DND-41 (cell line): ENCODE results near the gene DNASE2B.

Source experiments
- ATAC-seq: fragments of 200-7000 bp; cut with Tn5 transposase; 3 replicates; pipeline ENCODE4 v1.9.1; 2021; ENCODE audit warnings: low read depth; ENCODE audit not compliant: insufficient read depth
- DNase-seq: peaks from one replicate; pipeline ENCODE4 v3.0.0-alpha.2; 2020
- H2AFZ ChIP-seq: 2 replicates; pipeline ENCODE4 v1.6.0; 2012; ENCODE audit warnings: low read depth, low read length
- H3K27ac ChIP-seq: 2 replicates; pipeline ENCODE4 v1.5.1; 2012; ENCODE audit warnings: low read length, inconsistent platforms
- H3K27me3 ChIP-seq: fragments of 200-600 bp; sonication (generic); 2 replicates; pipeline ENCODE4 v1.6.0; 2012; ENCODE audit warnings: low read length, mild to moderate bottlenecking, inconsistent platforms; ENCODE audit not compliant: insufficient read depth, poor library complexity
- H3K36me3 ChIP-seq: 2 replicates; pipeline ENCODE4 v1.5.1; 2012; ENCODE audit warnings: low read length, inconsistent platforms; ENCODE audit not compliant: insufficient read depth
- H3K4me1 ChIP-seq: 2 replicates; pipeline ENCODE4 v1.5.1; 2012; ENCODE audit warnings: mild to moderate bottlenecking, low read length; ENCODE audit not compliant: insufficient read depth
- H3K4me2 ChIP-seq: 2 replicates; pipeline ENCODE4 v1.6.0; 2012; ENCODE audit warnings: mild to moderate bottlenecking, moderate library complexity, low read length, inconsistent platforms; ENCODE audit not compliant: insufficient read depth
- H3K4me3 ChIP-seq, 2 experiments: fragments of 200-600 bp in 1 of 2; shearing (Covaris generic) in 1 of 2; 2 replicates each; pipeline ENCODE4 v1.5.1; 2012 to 2016; ENCODE audit warnings: inconsistent platforms in 2 of 2, low read length in 2 of 2, mild to moderate bottlenecking in 2 of 2, low read depth in 1 of 2, moderate library complexity in 1 of 2
- H3K79me2 ChIP-seq: 2 replicates; pipeline ENCODE4 v1.6.0; 2012; ENCODE audit warnings: low read length, inconsistent platforms; ENCODE audit not compliant: insufficient read depth
- H3K9ac ChIP-seq: 2 replicates; pipeline ENCODE4 v1.6.0; 2012; ENCODE audit warnings: low read depth, mild to moderate bottlenecking, inconsistent platforms, low read length, moderate library complexity
- H3K9me3 ChIP-seq: 2 replicates; pipeline ENCODE4 v1.5.1; 2012; ENCODE audit warnings: low read length, moderate library complexity, mild to moderate bottlenecking, inconsistent platforms; ENCODE audit not compliant: insufficient read depth, severe bottlenecking
- H4K20me1 ChIP-seq: 2 replicates; pipeline ENCODE4 v1.6.0; 2012; ENCODE audit warnings: low read length; ENCODE audit not compliant: insufficient read depth
- EZH2 ChIP-seq: IDR thresholded peaks from 3 replicates; pipeline ENCODE4 v1.6.1; 2012; ENCODE audit warnings: borderline replicate concordance, low read depth, mild to moderate bottlenecking, moderate library complexity, low read length, inconsistent platforms; ENCODE audit not compliant: severe bottlenecking
- TF ChIP-seq, protein P1 (sequence below): IDR thresholded peaks from 2 replicates; pipeline ENCODE4 v1.5.1; 2012; ENCODE audit warnings: borderline replicate concordance, low read length, moderate library complexity, mild to moderate bottlenecking; ENCODE audit not compliant: poor library complexity, severe bottlenecking; ENCODE audit errors: extremely low read depth

The DNASE2B gene

DNA sequence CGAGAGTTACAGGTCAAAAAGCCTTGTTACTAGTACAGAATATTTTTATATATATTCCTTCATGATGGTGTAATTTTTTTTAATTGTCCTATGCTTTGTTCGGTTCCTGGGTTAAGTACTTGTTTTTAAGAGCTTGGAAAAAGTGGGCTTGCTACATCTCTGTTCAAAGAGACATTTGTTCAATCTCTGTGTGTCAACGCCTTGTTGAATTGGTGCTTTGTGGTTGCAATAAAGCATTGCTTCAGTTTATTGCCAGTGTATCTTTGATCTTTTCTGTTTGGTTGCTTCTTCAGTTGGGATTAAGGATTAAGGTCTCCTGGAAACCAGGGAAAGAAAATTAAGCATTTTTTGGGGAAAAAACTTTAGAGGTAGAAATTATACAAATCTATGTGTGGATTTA lies 47.7 kb upstream of the DNASE2B start:
- Histone ChIP-seq H4K20me1 (no peaks in the 10 kb centered on the region), H3K4me1 (no peaks in the 10 kb centered on the region), H3K27ac (no peak overlapping the region), H3K4me2 (no peak overlapping the region), H3K4me3 (no peak overlapping the region), H3K36me3 (no peaks in the 10 kb centered on the region), H3K9me3 (no peaks in the 10 kb centered on the region), H3K27me3 (no peaks in the 10 kb centered on the region), H2AFZ (no peak overlapping the region), H3K79me2 (no peaks in the 10 kb centered on the region), H3K9ac (no peak overlapping the region)
- no peak for TF ChIP-seq EZH2
- TF ChIP-seq, protein P1, sequence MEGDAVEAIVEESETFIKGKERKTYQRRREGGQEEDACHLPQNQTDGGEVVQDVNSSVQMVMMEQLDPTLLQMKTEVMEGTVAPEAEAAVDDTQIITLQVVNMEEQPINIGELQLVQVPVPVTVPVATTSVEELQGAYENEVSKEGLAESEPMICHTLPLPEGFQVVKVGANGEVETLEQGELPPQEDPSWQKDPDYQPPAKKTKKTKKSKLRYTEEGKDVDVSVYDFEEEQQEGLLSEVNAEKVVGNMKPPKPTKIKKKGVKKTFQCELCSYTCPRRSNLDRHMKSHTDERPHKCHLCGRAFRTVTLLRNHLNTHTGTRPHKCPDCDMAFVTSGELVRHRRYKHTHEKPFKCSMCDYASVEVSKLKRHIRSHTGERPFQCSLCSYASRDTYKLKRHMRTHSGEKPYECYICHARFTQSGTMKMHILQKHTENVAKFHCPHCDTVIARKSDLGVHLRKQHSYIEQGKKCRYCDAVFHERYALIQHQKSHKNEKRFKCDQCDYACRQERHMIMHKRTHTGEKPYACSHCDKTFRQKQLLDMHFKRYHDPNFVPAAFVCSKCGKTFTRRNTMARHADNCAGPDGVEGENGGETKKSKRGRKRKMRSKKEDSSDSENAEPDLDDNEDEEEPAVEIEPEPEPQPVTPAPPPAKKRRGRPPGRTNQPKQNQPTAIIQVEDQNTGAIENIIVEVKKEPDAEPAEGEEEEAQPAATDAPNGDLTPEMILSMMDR, result no peak
- DNase-seq (no peak), ATAC-seq (no peak)

DNA sequence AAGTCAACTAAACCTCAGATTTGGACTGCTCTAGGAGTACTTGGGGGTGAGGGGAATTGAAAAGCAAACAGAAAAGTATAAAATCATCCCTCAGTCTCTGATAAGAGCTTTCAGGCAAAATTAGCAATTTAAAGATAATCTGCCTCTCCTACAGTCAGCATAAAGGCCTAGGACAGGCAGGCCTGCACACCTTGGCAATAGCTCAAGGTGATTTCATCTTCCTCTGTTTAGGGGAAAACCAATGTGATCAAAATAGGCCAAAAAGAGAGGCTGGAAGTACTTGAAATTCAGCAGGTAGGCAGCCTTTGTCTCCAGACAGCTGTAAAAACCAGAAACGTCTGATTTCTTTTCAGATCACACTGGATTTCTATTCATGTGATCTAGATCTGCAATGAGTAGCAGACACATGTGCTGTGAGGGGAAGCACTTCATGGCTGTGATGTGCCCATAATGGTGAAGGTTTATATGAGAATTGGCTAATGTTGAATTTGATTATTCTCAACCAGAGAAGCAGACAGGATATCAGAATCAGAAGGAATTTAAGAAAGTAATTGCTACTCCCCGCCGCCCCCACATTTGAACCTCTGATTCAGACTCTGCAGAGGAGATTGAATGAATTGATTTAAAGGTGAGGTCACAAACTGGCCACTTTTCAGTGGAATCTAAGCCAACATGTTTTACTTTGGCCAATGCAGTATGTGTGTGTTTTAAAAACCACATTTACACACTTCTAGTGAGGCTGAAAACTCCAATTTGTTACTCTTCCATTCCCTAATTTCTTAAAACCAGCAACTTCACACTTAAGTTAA lies 45.8 kb upstream of the DNASE2B start:
- Histone ChIP-seq H3K4me3 (no peak overlapping the region), H3K9ac (no peak overlapping the region), H3K36me3 (no peaks in the 10 kb centered on the region), H3K9me3 (no peaks in the 10 kb centered on the region), H3K4me1 (no peaks in the 10 kb centered on the region), H3K4me2 (no peak overlapping the region), H3K27me3 (no peaks in the 10 kb centered on the region), H3K79me2 (no peaks in the 10 kb centered on the region), H2AFZ (no peak overlapping the region), H4K20me1 (no peaks in the 10 kb centered on the region), H3K27ac (no peak overlapping the region)
- no peak for TF ChIP-seq EZH2
- TF ChIP-seq, protein P1, result no peak
- DNase-seq (no peak), ATAC-seq (no peak)

DNA sequence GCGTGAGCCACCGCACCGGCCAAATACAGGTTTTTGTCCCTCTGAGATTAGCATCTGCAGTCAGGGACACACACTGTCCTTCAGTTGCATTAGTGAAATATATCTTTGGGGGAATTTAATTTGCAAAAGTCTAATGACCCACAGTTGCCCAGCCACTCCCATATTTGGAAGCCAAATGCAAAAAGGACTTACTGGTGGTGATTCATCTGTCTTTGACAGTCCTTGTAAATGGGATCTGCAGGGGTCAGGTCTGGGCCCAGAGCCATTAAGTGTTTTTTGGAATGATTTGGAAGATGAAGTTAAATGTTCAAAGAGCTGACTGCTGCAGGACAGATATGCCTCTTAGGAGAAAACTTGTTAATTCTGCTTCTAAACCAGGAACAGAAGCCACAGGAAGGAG lies 44.6 kb upstream of the DNASE2B start:
- Histone ChIP-seq H3K27me3 (no peaks in the 10 kb centered on the region), H3K9ac (no peak overlapping the region), H2AFZ (no peak overlapping the region), H3K79me2 (no peaks in the 10 kb centered on the region), H4K20me1 (no peaks in the 10 kb centered on the region), H3K4me2 (no peak overlapping the region), H3K4me3 (no peak overlapping the region), H3K4me1 (no peaks in the 10 kb centered on the region), H3K36me3 (no peaks in the 10 kb centered on the region), H3K27ac (no peak overlapping the region), H3K9me3 (peaks cover 2% of the 10 kb centered on the region)
- TF ChIP-seq, protein P1, result no peak
- no peak for TF ChIP-seq EZH2
- ATAC-seq, result no peak
- DNase-seq, result no peak
